Breast epithelium (tissue), 3 donors: Measurements from ENCODE around the gene POU4F1.

Experiments
- POLR2A ChIP-seq: fragments of 450-650 bp; IDR thresholded peaks from one replicate; pipeline ENCODE4 v1.6.1; 2016; ENCODE audit warnings: antibody characterized with exemption, mild to moderate bottlenecking, moderate library complexity
- POLR2AphosphoS5 ChIP-seq, 3 donors: sonication (generic); formaldehyde crosslinking; IDR thresholded peaks; one replicate each; pipeline ENCODE4 v1.6.1; 2017; ENCODE audit warnings: antibody characterized with exemption in 3 of 3
- TF ChIP-seq, protein P1 (sequence below), 3 donors: fragments of 450-650 bp; IDR thresholded peaks; one replicate each; pipeline ENCODE4 v1.5.1; 2016 to 2017; ENCODE audit warnings: antibody characterized with exemption in 3 of 3, mild to moderate bottlenecking in 3 of 3, moderate library complexity in 3 of 3

GRCh38 chr13:78620936-78621470, 17.7 kb upstream of the POU4F1 start:
- no peak for TF ChIP-seq POLR2A
- TF ChIP-seq, protein P1, sequence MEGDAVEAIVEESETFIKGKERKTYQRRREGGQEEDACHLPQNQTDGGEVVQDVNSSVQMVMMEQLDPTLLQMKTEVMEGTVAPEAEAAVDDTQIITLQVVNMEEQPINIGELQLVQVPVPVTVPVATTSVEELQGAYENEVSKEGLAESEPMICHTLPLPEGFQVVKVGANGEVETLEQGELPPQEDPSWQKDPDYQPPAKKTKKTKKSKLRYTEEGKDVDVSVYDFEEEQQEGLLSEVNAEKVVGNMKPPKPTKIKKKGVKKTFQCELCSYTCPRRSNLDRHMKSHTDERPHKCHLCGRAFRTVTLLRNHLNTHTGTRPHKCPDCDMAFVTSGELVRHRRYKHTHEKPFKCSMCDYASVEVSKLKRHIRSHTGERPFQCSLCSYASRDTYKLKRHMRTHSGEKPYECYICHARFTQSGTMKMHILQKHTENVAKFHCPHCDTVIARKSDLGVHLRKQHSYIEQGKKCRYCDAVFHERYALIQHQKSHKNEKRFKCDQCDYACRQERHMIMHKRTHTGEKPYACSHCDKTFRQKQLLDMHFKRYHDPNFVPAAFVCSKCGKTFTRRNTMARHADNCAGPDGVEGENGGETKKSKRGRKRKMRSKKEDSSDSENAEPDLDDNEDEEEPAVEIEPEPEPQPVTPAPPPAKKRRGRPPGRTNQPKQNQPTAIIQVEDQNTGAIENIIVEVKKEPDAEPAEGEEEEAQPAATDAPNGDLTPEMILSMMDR (IDR thresholded peaks at IDR 0.05) = no peak
- TF ChIP-seq POLR2AphosphoS5 (IDR thresholded peaks at IDR 0.05) = no peak
